ENCODE data around the gene PCDH7. TPM values are rescaled to one million over a fixed set of nuclear protein-coding genes. Genes with fewer than 3 reads are reported as not detected.

The PCDH7 gene
- total RNA-seq, 1 experiment from 2014 or later = 65.9 TPM

GRCh38 chr4:30726090-30726675 is 6.0 kb downstream of the PCDH7 start:
- Histone ChIP-seq H3K9me2 (ENCODE audit: insufficient read depth) (no peaks in the 10 kb centered on the region), H3K27ac (ENCODE audit: low read depth, low read length) (peak overlapping the region; percentile 34; the same call in 1 of the 2 replicates), H3K4me1 (ENCODE audit: control insufficient read depth in 1 of 2, insufficient read depth in 2 of 2, low read length in 2 of 2) (peaks cover 4 to 38% of the 10 kb centered on the region in 2 experiments; a peak in 3 of 4 replicates), H3K4me3 (replicated peaks in 1 of 2; ENCODE audit: low read depth in 1 of 2, low read length in 2 of 2) (no peak overlapping the region), H4K20me1 (ENCODE audit: insufficient read depth) (no peaks in the 10 kb centered on the region), H3K9ac (ENCODE audit: low read length) (peak overlapping the region; percentile 10; the same call in 1 of the 2 replicates), H2AFZ (ENCODE audit: low read depth, low read length, poor library complexity, severe bottlenecking) (peak overlapping the region; percentile 75), H3K4me2 (ENCODE audit: low read length) (no peak overlapping the region), H3K36me3 (ENCODE audit: control insufficient read depth in 1 of 2, insufficient read depth in 2 of 2, low read length in 2 of 2) (peaks cover 0 to 4% of the 10 kb centered on the region in 2 experiments; a peak in 1 of 4 replicates), H3K9me3 (ENCODE audit: control insufficient read depth in 1 of 2, insufficient read depth in 1 of 2, low read depth in 1 of 2, low read length in 2 of 2) (peaks cover 6 to 20% of the 10 kb centered on the region in 2 experiments; a peak in 2 of 4 replicates), H3K79me2 (ENCODE audit: insufficient read depth, low read length) (no peaks in the 10 kb centered on the region), H3K27me3 (ENCODE audit: insufficient read depth, low read length) (no peaks in the 10 kb centered on the region)
- ChIA-PET CTCF (no interaction called here), POLR2A (interaction anchor here (1.9 kb wide), 1 partner anchor 29 kb away, joined by 8 read pairs; no protein-coding TSS in a partner anchor), RAD21 (ENCODE audit: low non-redundant PET in 1 of 2, low total read pairs in 2 of 2, uncharacterized antibody in 2 of 2, unreplicated experiment in 2 of 2) (no interaction called here)
- intact Hi-C loops (cut with micrococcal nuclease) = no loop called here
- no TSS peak for BruUV-seq (replicated peaks)
- ATAC-seq (no peak), DNase-seq (ENCODE audit: low read depth, low spot score) (no peak)
- TF ChIP-seq CEBPB (IDR thresholded peaks at IDR 0.05; ENCODE audit: low read depth) (no peak), POLR2AphosphoS5 (IDR thresholded peaks at IDR 0.05; ENCODE audit: low read depth, low read length) (no peak), CTCF (IDR thresholded peaks at IDR 0.05 in 2 of 3, conservative IDR thresholded peaks at IDR 0.05 in 1 of 3; ENCODE audit: borderline replicate concordance in 1 of 3, insufficient read depth in 1 of 3, low read depth in 2 of 3, low read length in 2 of 3) (no peak), SIN3A (IDR thresholded peaks at IDR 0.05; ENCODE audit: low read depth) (no peak), ZBTB33 (IDR thresholded peaks at IDR 0.05; ENCODE audit: extremely low read depth, insufficient replicate concordance, low read length) (no peak), FOSL1 (IDR thresholded peaks at IDR 0.05; ENCODE audit: low read depth) (no peak), REST (IDR thresholded peaks at IDR 0.05; ENCODE audit: low read depth) (no peak), EZH2phosphoT487 (IDR thresholded peaks at IDR 0.05; ENCODE audit: borderline replicate concordance) (no peak)

Measured in HCT116 (cell line).